GM12874 (cell line): ENCODE results near the gene NFE2L2.

ENCODE experiments used
- TF ChIP-seq, protein P1 (sequence below): IDR thresholded peaks from 2 replicates; pipeline ENCODE4 v1.5.1; 2011; ENCODE audit warnings: low read depth, mild to moderate bottlenecking, control low read depth, low read length, moderate library complexity; ENCODE audit not compliant: insufficient read depth

NFE2L2 gene

DNA sequence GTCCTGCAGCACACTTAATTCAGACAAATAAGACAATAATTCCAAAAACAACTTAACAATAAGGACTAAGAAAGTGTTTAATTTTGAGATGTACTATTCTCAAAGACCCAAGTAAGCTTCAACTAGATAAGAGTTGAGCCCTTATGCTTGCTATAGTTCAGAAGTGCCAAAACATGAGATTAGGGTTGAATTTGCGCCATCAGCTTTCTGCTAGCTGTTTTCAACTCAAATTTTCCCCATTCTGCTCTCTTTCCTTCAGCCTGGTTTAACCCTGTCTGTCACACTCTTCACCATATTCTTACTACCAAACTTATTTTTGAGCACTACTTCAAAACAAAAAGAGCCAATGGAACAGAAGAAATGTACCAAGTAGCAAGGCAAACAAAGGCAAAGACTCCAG lies 4.1 kb downstream of the NFE2L2 start:
- TF ChIP-seq, protein P1, sequence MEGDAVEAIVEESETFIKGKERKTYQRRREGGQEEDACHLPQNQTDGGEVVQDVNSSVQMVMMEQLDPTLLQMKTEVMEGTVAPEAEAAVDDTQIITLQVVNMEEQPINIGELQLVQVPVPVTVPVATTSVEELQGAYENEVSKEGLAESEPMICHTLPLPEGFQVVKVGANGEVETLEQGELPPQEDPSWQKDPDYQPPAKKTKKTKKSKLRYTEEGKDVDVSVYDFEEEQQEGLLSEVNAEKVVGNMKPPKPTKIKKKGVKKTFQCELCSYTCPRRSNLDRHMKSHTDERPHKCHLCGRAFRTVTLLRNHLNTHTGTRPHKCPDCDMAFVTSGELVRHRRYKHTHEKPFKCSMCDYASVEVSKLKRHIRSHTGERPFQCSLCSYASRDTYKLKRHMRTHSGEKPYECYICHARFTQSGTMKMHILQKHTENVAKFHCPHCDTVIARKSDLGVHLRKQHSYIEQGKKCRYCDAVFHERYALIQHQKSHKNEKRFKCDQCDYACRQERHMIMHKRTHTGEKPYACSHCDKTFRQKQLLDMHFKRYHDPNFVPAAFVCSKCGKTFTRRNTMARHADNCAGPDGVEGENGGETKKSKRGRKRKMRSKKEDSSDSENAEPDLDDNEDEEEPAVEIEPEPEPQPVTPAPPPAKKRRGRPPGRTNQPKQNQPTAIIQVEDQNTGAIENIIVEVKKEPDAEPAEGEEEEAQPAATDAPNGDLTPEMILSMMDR, result no peak

DNA sequence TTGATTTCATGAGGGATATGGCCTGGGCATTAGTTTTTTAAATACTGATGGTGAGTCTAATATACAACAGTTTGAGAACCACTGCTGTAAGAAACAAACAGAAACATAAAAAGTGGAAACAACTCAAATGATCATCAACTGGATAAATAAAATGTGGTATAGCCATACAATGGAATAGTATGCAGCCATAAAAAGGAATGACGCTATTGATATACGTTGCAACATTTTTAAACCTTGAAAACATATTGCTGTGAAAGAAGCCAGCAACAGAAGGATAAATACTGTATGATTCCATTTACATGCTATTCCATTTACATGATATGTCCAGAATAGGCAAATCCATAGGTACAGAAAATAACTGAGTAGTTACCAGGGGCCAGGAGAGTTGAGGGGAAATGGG lies 6.5 kb downstream of the NFE2L2 start:
- TF ChIP-seq, protein P1, result no peak

DNA sequence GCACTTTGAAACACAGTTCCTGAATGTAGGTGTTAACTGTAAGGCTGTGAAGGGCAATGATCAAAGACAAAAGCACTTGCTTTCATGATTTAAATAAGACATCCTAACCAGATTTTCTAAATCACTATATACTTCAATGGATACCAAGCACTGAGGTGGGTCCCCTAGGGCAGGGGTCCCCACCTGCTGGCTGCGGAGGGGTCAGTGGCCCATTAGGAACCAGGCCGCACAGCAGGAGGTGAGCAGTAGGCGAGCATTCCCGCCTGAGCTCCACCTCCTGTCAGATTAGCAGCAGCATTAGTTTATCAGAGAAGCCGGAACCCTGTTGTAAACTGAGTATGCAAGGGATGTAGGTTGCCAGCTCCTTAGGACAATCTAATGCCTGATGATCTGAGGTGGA lies 7.1 kb downstream of the NFE2L2 start:
- TF ChIP-seq, protein P1, result no peak

DNA sequence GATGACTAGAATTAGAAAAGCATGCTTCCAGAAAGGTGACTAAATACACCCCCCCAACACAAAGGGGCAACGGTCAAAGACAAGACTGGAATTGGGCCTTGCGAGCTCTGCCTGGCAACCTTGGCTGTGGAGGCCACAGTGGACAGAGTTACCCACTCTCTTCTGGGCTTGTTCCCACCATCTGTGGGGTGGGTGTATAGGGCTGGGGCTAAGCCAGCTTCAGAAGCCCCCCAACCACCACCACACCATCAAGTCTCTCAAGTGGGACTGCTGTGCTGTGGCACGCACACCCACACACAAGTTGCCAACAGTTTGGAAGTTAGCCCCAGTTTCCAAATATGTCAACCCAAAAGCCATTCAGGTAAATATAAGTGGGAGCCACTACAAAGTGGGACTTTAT lies 7.8 kb downstream of the NFE2L2 start:
- TF ChIP-seq, protein P1, result no peak

DNA sequence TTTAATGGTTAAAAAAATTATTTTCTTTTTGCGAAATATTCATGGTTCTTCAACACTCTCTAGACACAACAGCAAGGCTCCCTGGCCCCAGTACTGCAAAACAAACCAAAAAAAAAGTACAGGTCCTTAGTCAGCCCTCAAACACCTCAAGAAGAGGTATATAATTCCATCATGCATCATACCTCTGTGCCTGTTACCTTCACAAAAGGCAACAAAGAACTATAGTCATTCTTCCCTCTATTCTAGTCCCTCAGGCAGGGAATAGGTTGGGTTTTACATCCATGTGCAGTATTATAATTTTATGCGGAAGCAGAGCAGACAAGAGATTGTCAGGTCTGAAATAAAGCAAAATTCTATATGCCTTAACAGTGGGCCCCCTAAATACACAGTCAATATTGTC lies 8.5 kb downstream of the NFE2L2 start:
- TF ChIP-seq, protein P1, result no peak

DNA sequence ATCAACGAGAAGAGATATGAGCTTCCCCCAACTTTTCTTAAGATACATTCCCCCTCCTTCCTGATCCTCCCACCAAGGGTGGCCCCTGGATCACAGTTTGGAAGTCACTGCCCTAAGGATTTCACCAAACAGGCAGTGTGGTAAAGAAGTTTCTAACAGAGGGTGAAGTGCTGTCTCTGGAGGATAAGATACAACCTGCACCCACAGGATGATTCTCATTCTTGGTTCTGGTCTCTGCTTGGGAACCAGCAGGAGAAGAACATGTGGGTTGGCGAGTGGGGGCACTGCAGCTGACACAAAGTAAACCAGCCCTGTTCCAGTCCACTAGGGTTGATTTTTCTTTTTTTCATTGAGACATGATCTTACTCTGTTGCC lies 9.3 kb downstream of the NFE2L2 start:
- TF ChIP-seq, protein P1, result no peak

DNA sequence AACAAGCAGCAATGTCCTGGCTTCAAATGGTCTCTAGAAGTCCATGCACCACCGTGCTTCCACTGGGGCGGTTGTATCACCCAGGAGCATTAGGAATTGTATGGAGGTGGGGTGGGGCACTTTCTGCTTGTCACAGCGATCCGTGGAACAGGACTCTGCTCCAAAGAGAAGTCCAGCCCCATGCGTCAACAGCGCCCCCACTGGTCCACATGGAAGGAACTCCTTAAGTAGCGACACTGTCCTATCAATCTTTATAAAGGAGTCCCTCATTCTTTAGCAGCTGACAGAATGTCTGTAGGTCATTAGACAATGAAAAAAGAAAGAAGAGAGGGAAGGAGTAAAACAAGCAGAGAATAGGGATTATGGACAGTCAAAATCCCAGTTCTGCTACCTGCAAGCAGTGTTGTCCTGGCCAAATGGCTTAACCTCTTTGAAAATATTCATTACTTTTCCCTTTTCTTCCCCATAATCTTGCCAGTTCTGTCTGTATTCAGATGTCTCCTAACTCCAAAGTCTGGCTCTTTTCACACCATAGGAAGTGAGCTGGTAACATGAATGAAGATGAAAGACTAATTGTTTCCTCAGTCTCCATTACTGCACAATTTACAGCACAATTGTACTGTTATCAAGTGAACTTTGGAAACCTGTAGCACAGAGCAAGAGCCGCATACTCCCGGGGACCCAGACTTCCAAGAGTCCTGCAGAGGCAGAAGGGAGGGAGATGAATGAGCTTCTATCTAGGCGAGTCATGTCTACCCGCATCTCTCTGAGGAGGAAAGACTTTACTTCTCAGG lies 9.9 kb downstream of the NFE2L2 start:
- TF ChIP-seq, protein P1, result peak; percentile 49; the same call in 1 of the 2 replicates
